Tibial nerve (tissue), 4 donors: ENCODE results near the gene CMTM8. TPM values are rescaled to one million over a fixed set of nuclear protein-coding genes. Genes with fewer than 3 reads are reported as not detected.

Experiments
- DNase-seq, 2 donors: peaks; one replicate each; pipeline ENCODE4 v3.0.0-alpha.2; 2019; ENCODE audit warnings: low spot score in 2 of 2
- H3K27ac ChIP-seq, 4 donors: fragments of 200-600 bp; sonication (generic) in 3 of 4; one replicate each; pipeline ENCODE4 v1.5.1; 2017 to 2019; ENCODE audit warnings: mild to moderate bottlenecking in 1 of 4
- H3K27me3 ChIP-seq, 2 donors: fragments of 200-600 bp; sonication (generic) in 1 of 2; one replicate each; pipeline versions ENCODE4 v1.5.1 to v1.6.0; 2017 to 2019
- H3K36me3 ChIP-seq, 3 donors: fragments of 200-600 bp; sonication (generic); one replicate each; pipeline ENCODE4 v1.5.1; 2018 to 2019
- H3K4me1 ChIP-seq, 4 donors: fragments of 200-600 bp; sonication (generic) in 3 of 4; one replicate each; pipeline ENCODE4 v1.5.1; 2017 to 2019
- H3K4me3 ChIP-seq, 4 donors: fragments of 200-600 bp; sonication (generic) in 3 of 4; one replicate each; pipeline ENCODE4 v1.5.1; 2017 to 2019; ENCODE audit warnings: mild to moderate bottlenecking in 1 of 4, moderate library complexity in 1 of 4
- H3K9me3 ChIP-seq, 4 donors: fragments of 200-600 bp; sonication (generic) in 3 of 4; one replicate each; pipeline ENCODE4 v1.5.1; 2017 to 2019
- EP300 ChIP-seq, 2 donors: sonication (generic); formaldehyde crosslinking; IDR thresholded peaks; one replicate each; pipeline ENCODE4 v1.6.1; 2017; ENCODE audit warnings: antibody characterized with exemption in 2 of 2, mild to moderate bottlenecking in 1 of 2
- POLR2A ChIP-seq, 2 donors: fragments of 450-650 bp; IDR thresholded peaks; one replicate each; pipeline ENCODE4 v1.6.1; 2017; ENCODE audit warnings: antibody characterized with exemption in 2 of 2, mild to moderate bottlenecking in 2 of 2, moderate library complexity in 2 of 2
- WGBS, 2 donors: methylation state at CpG; one replicate each; pipeline ENCODE4 v1.1.5; 2018; 5-methylcytosine and 5-hydroxymethylcytosine counted together
- total RNA-seq, 4 donors: library from RNA; depleted of rRNA; stranded (reverse); fragments of >200 nt; gene quantifications; one replicate each; pipeline ENCODE4 v1.1.0, GENCODE V29; 2016
- TF ChIP-seq, protein P1 (sequence below), 5 experiments: fragments of 200-600 bp in 3 of 5; fragments of 450-650 bp in 2 of 5; sonication (generic) in 3 of 5; IDR thresholded peaks; one replicate each; pipeline ENCODE4 v1.5.1; 2016 to 2019; ENCODE audit warnings: antibody characterized with exemption in 5 of 5, mild to moderate bottlenecking in 3 of 5, moderate library complexity in 2 of 5

CMTM8 gene
- total RNA-seq, 4 donors from 2014 or later: 2.9 to 8.4 (median 7.3) TPM

DNA sequence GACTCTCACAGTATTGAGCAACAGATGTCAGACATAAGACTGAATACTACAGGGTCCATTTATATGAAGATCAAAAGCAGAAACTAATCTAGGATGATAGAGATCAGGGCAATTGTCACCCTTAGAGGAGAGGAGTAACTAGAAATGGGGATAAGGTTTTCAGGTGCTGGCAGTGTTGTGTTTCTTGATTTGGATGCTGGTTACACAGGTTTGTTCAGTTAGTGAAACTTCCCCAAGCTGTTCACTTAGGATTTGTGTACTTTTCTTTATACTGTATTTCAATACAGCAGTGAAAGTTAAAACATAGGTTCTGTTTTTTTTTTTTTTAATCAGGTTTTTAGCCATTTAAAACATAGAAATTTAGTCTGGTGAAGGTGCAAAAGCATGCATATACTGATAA is 114.1 kb downstream of the CMTM8 start:
- TF ChIP-seq, protein P1, sequence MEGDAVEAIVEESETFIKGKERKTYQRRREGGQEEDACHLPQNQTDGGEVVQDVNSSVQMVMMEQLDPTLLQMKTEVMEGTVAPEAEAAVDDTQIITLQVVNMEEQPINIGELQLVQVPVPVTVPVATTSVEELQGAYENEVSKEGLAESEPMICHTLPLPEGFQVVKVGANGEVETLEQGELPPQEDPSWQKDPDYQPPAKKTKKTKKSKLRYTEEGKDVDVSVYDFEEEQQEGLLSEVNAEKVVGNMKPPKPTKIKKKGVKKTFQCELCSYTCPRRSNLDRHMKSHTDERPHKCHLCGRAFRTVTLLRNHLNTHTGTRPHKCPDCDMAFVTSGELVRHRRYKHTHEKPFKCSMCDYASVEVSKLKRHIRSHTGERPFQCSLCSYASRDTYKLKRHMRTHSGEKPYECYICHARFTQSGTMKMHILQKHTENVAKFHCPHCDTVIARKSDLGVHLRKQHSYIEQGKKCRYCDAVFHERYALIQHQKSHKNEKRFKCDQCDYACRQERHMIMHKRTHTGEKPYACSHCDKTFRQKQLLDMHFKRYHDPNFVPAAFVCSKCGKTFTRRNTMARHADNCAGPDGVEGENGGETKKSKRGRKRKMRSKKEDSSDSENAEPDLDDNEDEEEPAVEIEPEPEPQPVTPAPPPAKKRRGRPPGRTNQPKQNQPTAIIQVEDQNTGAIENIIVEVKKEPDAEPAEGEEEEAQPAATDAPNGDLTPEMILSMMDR (IDR thresholded peaks at IDR 0.05): no peak
- TF ChIP-seq POLR2A (IDR thresholded peaks at IDR 0.05) (no peak), EP300 (IDR thresholded peaks at IDR 0.05) (no peak)
- Histone ChIP-seq H3K4me1 (no peaks in the 10 kb centered on the region), H3K27me3 (no peaks in the 10 kb centered on the region), H3K36me3 (no peaks in the 10 kb centered on the region), H3K9me3 (no peaks in the 10 kb centered on the region), H3K4me3 (no peak overlapping the region), H3K27ac (no peak overlapping the region)
- no peak for DNase-seq

DNA sequence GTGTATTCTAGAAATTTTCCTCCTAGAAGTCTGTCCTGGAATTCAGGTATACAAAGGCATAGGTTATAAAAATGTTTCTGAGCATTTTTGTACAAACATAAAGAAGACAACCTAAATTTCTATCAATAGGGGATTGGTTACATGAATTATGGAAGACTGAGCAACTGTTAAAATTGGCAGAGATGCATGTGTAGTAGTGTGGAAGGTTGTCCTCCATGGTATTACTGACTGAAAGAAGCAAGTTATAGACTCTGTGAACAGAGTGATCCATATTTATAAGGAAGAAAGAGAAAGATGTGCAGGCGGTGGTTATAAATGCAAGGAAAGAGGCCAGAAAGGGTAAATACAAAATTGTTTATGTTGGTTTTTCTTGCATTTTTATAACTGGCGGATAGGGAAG is 114.9 kb downstream of the CMTM8 start:
- no peak for DNase-seq
- H3K9me3 ChIP-seq: no peaks in the 10 kb centered on the region
- no peaks in the 10 kb centered on the region for H3K27me3 ChIP-seq
- H3K27ac ChIP-seq: no peak overlapping the region
- 90 to 93% methylated on average over 2 of the region's 2 CpGs for WGBS, 2 donors
- no peak for TF ChIP-seq POLR2A (IDR thresholded peaks at IDR 0.05)
- no peak for TF ChIP-seq EP300 (IDR thresholded peaks at IDR 0.05)
- TF ChIP-seq, protein P1 (IDR thresholded peaks at IDR 0.05): no peak
- no peaks in the 10 kb centered on the region for H3K4me1 ChIP-seq
- no peaks in the 10 kb centered on the region for H3K36me3 ChIP-seq
- H3K4me3 ChIP-seq: no peak overlapping the region

DNA sequence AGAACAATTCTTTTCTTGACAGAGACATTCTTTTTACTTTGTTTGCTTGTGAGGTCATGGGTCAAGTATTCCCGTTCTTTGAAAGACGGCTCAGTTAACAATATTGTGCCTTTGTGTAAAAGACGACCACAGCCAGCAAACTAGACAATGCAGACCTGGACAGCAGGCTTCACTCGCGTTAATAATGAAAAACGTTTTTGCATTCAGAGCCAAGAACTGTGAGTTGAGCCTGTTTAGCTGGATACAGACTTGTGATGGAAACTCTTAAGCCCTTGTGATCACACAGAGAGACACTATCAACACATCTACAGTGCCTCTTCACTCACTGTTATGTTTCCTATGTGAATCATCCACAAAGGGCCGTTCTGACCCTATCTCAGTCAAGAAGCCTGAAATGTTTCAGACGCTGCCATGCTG is 115.9 kb downstream of the CMTM8 start:
- no peaks in the 10 kb centered on the region for H3K4me1 ChIP-seq
- no peak for DNase-seq
- TF ChIP-seq, protein P1 (IDR thresholded peaks at IDR 0.05): no peak
- TF ChIP-seq EP300 (IDR thresholded peaks at IDR 0.05): no peak
- TF ChIP-seq POLR2A (IDR thresholded peaks at IDR 0.05): no peak
- no peak overlapping the region for H3K27ac ChIP-seq
- 32 to 36% methylated on average over 8 of the region's 8 CpGs for WGBS, 2 donors
- H3K27me3 ChIP-seq: no peaks in the 10 kb centered on the region
- no peaks in the 10 kb centered on the region for H3K9me3 ChIP-seq
- H3K4me3 ChIP-seq: no peak overlapping the region
- H3K36me3 ChIP-seq: no peaks in the 10 kb centered on the region

GRCh38 chr3:32355751-32356291 is 117.3 kb downstream of the CMTM8 start:
- WGBS, 2 donors: 81 to 92% methylated on average over 8 of the region's 8 CpGs

GRCh38 chr3:32359766-32360492 is 121.4 kb downstream of the CMTM8 start:
- 84 to 90% methylated on average over 5 of the region's 5 CpGs for WGBS, 2 donors

More at GRCh38 chr3:32355751-32356291, 117.3 kb downstream of the CMTM8 start:
- Histone ChIP-seq H3K36me3 (no peaks in the 10 kb centered on the region), H3K9me3 (no peaks in the 10 kb centered on the region), H3K27ac (no peak overlapping the region), H3K4me1 (no peaks in the 10 kb centered on the region), H3K27me3 (no peaks in the 10 kb centered on the region), H3K4me3 (no peak overlapping the region)
- no peak for DNase-seq
- TF ChIP-seq, protein P1 (IDR thresholded peaks at IDR 0.05): no peak
- TF ChIP-seq EP300 (IDR thresholded peaks at IDR 0.05): no peak
- no peak for TF ChIP-seq POLR2A (IDR thresholded peaks at IDR 0.05)

More at GRCh38 chr3:32359766-32360492, 121.4 kb downstream of the CMTM8 start:
- H3K9me3 ChIP-seq: no peaks in the 10 kb centered on the region
- TF ChIP-seq EP300 (IDR thresholded peaks at IDR 0.05) (no peak), POLR2A (IDR thresholded peaks at IDR 0.05) (no peak)
- H3K4me1 ChIP-seq: no peaks in the 10 kb centered on the region
- H3K27me3 ChIP-seq: no peaks in the 10 kb centered on the region
- no peak overlapping the region for H3K4me3 ChIP-seq
- no peaks in the 10 kb centered on the region for H3K36me3 ChIP-seq
- H3K27ac ChIP-seq: no peak overlapping the region
- no peak for DNase-seq
